ENCODE measurements around the gene BATF3.

Gene BATF3

DNA sequence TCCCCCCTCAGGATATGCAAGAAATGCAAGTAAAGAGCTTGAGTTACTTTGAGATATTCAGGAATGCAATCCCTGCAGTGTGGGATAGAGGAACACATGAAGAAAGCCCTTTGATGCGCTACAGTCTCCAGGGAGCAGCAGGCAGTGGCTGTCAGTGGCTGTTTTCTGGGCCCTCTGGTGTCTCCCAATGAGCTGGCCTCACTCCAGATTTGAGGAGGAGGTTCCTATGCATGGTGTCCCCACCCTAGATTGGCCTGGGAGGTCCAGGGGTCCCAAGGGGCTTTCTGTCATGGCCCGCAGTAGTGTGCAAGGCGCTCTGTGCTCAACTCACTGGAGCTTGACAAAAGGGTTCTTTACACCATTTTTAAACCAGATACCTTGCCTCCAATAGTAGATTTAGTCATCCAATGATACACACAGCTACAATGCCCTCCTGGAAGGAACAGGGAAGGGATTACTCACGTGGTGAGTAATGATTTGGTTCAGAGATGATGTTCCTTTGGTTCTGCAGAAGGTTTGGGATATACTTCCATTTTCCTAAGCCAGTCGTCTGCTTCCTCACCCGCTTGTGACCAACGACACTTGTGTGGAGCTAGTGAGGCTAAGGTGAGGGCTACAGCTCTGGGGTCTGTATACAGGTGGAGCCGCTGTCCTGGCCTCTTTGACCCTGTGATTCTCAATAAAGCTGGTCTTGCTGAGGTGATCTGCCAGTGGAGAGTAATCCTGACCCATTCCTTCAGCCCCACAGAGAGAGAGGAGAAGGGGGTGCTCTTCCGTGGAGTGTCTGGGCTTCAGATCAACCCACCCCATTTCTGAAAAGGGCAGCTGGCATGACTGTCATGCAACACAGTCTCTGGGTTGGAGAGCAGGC lies 6.6 kb downstream of the BATF3 start:
- Histone ChIP-seq H3K36me3 (no peaks in the 10 kb centered on the region), H3K27me3 (peaks cover 8% of the 10 kb centered on the region), H3K4me1 (no peaks in the 10 kb centered on the region), H3K4me3 (ENCODE audit: low read depth, low read length) (no peak overlapping the region), H3K9me3 (no peaks in the 10 kb centered on the region)
- DNase-seq, result no peak
- TF ChIP-seq, protein P1, sequence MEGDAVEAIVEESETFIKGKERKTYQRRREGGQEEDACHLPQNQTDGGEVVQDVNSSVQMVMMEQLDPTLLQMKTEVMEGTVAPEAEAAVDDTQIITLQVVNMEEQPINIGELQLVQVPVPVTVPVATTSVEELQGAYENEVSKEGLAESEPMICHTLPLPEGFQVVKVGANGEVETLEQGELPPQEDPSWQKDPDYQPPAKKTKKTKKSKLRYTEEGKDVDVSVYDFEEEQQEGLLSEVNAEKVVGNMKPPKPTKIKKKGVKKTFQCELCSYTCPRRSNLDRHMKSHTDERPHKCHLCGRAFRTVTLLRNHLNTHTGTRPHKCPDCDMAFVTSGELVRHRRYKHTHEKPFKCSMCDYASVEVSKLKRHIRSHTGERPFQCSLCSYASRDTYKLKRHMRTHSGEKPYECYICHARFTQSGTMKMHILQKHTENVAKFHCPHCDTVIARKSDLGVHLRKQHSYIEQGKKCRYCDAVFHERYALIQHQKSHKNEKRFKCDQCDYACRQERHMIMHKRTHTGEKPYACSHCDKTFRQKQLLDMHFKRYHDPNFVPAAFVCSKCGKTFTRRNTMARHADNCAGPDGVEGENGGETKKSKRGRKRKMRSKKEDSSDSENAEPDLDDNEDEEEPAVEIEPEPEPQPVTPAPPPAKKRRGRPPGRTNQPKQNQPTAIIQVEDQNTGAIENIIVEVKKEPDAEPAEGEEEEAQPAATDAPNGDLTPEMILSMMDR (IDR thresholded peaks at IDR 0.05; ENCODE audit: low read depth, low read length), result no peak

- no peak overlapping the region for H3K4me3 ChIP-seq (ENCODE audit: low read depth, low read length)
- no peaks in the 10 kb centered on the region for H3K4me1 ChIP-seq
- H3K9me3 ChIP-seq, result no peaks in the 10 kb centered on the region
- no peaks in the 10 kb centered on the region for H3K36me3 ChIP-seq
- TF ChIP-seq, protein P1 (IDR thresholded peaks at IDR 0.05; ENCODE audit: low read depth, low read length), result no peak
- H3K27me3 ChIP-seq, result no peaks in the 10 kb centered on the region
- DNase-seq, result no peak
These were observed 8.0 kb downstream of the BATF3 start for GRCh38 chr1:212691561-212692071.

DNA sequence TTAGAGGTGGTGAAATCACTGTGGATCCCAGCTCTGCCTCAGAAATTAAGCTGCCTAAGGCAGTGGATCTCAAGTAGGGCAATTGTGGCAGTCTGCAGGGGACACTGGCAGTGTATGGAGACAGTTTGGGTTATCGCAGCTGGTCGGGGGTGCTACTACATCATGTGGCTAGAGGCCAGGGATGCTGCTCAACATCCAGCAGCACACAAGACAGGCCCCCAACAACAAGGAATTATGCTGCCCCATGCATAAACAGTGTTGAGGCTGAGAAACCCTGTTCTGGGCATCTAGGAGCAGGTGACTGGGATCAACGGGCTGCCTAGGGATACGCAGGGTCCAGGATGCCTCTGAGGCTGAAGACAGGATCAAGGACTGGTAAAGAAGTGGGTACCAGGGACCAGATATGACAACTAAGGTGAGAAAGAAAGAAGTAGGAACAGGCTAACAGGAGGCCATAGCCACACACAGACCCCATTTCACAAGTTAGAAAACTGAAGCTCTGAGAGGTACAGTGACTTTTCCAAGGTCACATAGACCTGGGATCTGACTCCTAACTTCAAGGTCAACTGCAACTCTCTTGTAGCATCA lies 8.7 kb downstream of the BATF3 start:
- H3K27me3 ChIP-seq, result no peaks in the 10 kb centered on the region

GRCh38 chr1:212689758-212690529 lies 9.7 kb downstream of the BATF3 start:
- Histone ChIP-seq H3K4me3 (ENCODE audit: low read depth, low read length) (no peak overlapping the region), H3K27me3 (no peaks in the 10 kb centered on the region), H3K9me3 (no peaks in the 10 kb centered on the region), H3K4me1 (no peaks in the 10 kb centered on the region), H3K36me3 (no peaks in the 10 kb centered on the region)
- TF ChIP-seq, protein P1 (IDR thresholded peaks at IDR 0.05; ENCODE audit: low read depth, low read length), result no peak
- no peak for DNase-seq

More for the DNA sequence above, 8.7 kb downstream of the BATF3 start:
- DNase-seq, result no peak
- TF ChIP-seq, protein P1 (IDR thresholded peaks at IDR 0.05; ENCODE audit: low read depth, low read length), result no peak
- H3K9me3 ChIP-seq, result no peaks in the 10 kb centered on the region
- H3K36me3 ChIP-seq, result no peaks in the 10 kb centered on the region
- no peak overlapping the region for H3K4me3 ChIP-seq (ENCODE audit: low read depth, low read length)
- H3K4me1 ChIP-seq, result no peaks in the 10 kb centered on the region

DNA sequence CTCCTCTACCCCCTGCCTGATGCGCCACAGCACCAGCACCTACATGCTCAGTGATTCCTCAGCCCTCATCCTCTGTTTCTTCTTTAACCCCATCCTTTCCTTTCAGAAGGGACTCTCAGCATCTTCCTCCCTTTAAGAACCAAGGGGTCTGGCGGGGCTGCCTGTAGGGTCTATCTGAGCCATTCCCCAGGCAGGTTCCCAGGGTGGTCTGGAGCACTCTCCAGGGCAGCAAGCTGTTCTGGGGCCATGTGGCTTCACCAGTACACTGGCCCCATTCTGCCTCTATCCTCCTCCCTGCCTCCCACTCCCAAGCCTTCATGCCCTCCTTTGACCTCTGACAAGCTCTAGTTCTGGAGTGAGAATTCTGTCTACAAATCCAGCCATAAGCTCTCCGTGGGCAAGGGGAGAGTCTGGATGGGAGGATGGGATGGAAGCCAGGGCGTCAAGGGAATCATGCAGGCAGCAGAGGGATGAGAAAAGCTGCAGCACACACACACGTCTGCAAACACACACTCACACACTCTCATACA lies 10.4 kb downstream of the BATF3 start:
- Histone ChIP-seq H3K4me3 (ENCODE audit: low read depth, low read length) (no peak overlapping the region), H3K27me3 (no peaks in the 10 kb centered on the region), H3K9me3 (no peaks in the 10 kb centered on the region), H3K4me1 (no peaks in the 10 kb centered on the region), H3K36me3 (no peaks in the 10 kb centered on the region)
- TF ChIP-seq, protein P1 (IDR thresholded peaks at IDR 0.05; ENCODE audit: low read depth, low read length), result no peak
- DNase-seq, result no peak
